SK-N-MC (cell line): ENCODE measurements around the gene NOP14.
"Not testable (repeated sequence)": the region's sequence is repeated elsewhere in the genome, so short reads cannot be mapped to it uniquely, and the experiment has no call there.

Experiments used
- EZH2 ChIP-seq: fragments of 200-600 bp; sonication (generic); IDR thresholded peaks from one replicate; pipeline ENCODE4 v1.6.1; 2017; ENCODE audit warnings: antibody characterized with exemption
- POLR2AphosphoS5 ChIP-seq: IDR thresholded peaks from 2 replicates; pipeline ENCODE4 v1.6.1; 2012; ENCODE audit warnings: mild to moderate bottlenecking, low read depth, low read length, borderline replicate concordance

GRCh38 chr4:2918714-2919113, 44.5 kb downstream of the NOP14 start:
- TF ChIP-seq EZH2, POLR2AphosphoS5: not testable (repeated sequence)
